K562 (cell line): ENCODE results near the gene NSMF. TPM values are rescaled to one million over a fixed set of nuclear protein-coding genes. Genes with fewer than 3 reads are reported as not detected.

Experiments used
- BMI1 ChIP-seq: fragments of 150-350 bp; IDR thresholded peaks from 2 replicates; pipeline ENCODE4 v1.6.1; 2014; ENCODE audit warnings: low read length
- DMBX1 ChIP-seq: fragments of 250-450 bp; sonication (Bioruptor Pico); IDR thresholded peaks from 2 replicates; pipeline ENCODE4 v1.8.0; 2022; ENCODE audit warnings: inconsistent platforms, mild to moderate bottlenecking, moderate library complexity, borderline replicate concordance
- DNMT1 ChIP-seq: fragments of 450-650 bp; IDR thresholded peaks from 2 replicates; pipeline ENCODE4 v1.6.1; 2016; ENCODE audit warnings: antibody characterized with exemption, mild to moderate bottlenecking
- FUS ChIP-seq: fragments of 200-400 bp; formaldehyde crosslinking; optimal IDR thresholded peaks from 2 replicates; pipeline ENCODE3; 2017; ENCODE audit warnings: low read depth, low read length
- GABPA ChIP-seq: fragments of 200-800 bp; sonication (Bioruptor generic); conservative IDR thresholded peaks from 2 replicates; pipeline ENCODE4 v1.6.1; 2016; ENCODE audit warnings: low read depth, missing genetic modification characterization, missing compliant biosample characterization
- JUND ChIP-seq, 2 experiments: IDR thresholded peaks; 2 replicates in 1 of 2; 3 replicates in 1 of 2; pipeline ENCODE4 v1.6.1; 2011; ENCODE audit warnings: borderline replicate concordance in 2 of 2, low read depth in 2 of 2, low read length in 2 of 2, improper control_type of control experiment in 1 of 2, missing biosample characterization in 1 of 2, missing genetic modification characterization in 1 of 2, missing genetic modification reagents in 1 of 2
- KDM4B ChIP-seq, 2 experiments: fragments of 450-650 bp in 1 of 2; sonication (generic) in 1 of 2; IDR thresholded peaks; 2 replicates each; pipeline ENCODE4 v1.6.1; 2016 to 2017; ENCODE audit warnings: borderline replicate concordance in 2 of 2, antibody characterized with exemption in 1 of 2, low read depth in 1 of 2, mild to moderate bottlenecking in 1 of 2
- MEIS2 ChIP-seq: fragments of 450-650 bp; IDR thresholded peaks from 2 replicates; pipeline ENCODE4 v1.6.1; 2014; ENCODE audit warnings: mild to moderate bottlenecking; ENCODE audit not compliant: partially characterized antibody
- NR3C1 ChIP-seq: sonication (generic); formaldehyde crosslinking; IDR thresholded peaks from 2 replicates; pipeline ENCODE4 v1.8.1; 2022; ENCODE audit warnings: missing genetic modification reagents
- NRF1 ChIP-seq, 2 experiments: fragments of 450-650 bp; IDR thresholded peaks in 1 of 2; conservative IDR thresholded peaks in 1 of 2; 2 replicates each; pipeline ENCODE4 v1.6.1; 2014; ENCODE audit warnings: mild to moderate bottlenecking in 2 of 2
- PHF8 ChIP-seq: fragments of 200-600 bp; sonication (generic); IDR thresholded peaks from 2 replicates; pipeline ENCODE4 v1.6.1; 2012; ENCODE audit warnings: mixed run types, mild to moderate bottlenecking, inconsistent platforms, low read length, moderate library complexity, borderline replicate concordance
- PML ChIP-seq: IDR thresholded peaks from 2 replicates; pipeline ENCODE4 v1.6.1; 2012; ENCODE audit warnings: low read length, inconsistent platforms
- RAD51 ChIP-seq: fragments of 450-650 bp; IDR thresholded peaks from 2 replicates; pipeline ENCODE4 v1.7.1; 2016; ENCODE audit warnings: low read depth, mild to moderate bottlenecking, borderline replicate concordance
- RNF2 ChIP-seq: sonication (generic); IDR thresholded peaks from 2 replicates; pipeline ENCODE4 v1.6.1; 2016
- RUNX1 ChIP-seq: sonication (generic); IDR thresholded peaks from 2 replicates; pipeline ENCODE4 v1.6.1; 2016; ENCODE audit warnings: antibody characterized with exemption, low read depth
- TAF1 ChIP-seq: IDR thresholded peaks from 2 replicates; pipeline ENCODE4 v1.6.1; 2011; ENCODE audit warnings: mild to moderate bottlenecking, low read length, moderate library complexity; ENCODE audit not compliant: insufficient read depth, control insufficient read depth, severe bottlenecking; ENCODE audit errors: extremely low read depth
- TARDBP ChIP-seq: fragments of 450-650 bp; IDR thresholded peaks from 2 replicates; pipeline ENCODE4 v1.6.1; 2016
- TBL1XR1 ChIP-seq, 2 experiments: IDR thresholded peaks; 2 replicates each; pipeline ENCODE4 v1.6.1; 2012; ENCODE audit warnings: improper control_type of control experiment in 2 of 2, low read length in 2 of 2, mild to moderate bottlenecking in 1 of 2
- U2AF1 ChIP-seq: fragments of 200-400 bp; formaldehyde crosslinking; optimal IDR thresholded peaks from 2 replicates; pipeline ENCODE3; 2017; ENCODE audit warnings: mild to moderate bottlenecking, low read depth, low read length, moderate library complexity
- ZBED1 ChIP-seq: IDR thresholded peaks from 2 replicates; pipeline ENCODE4 v1.6.1; 2014
- ZFPM2 ChIP-seq: fragments of 250-450 bp; sonication (Bioruptor Pico); IDR thresholded peaks from 2 replicates; pipeline ENCODE4 v1.5.1; 2022; ENCODE audit warnings: mild to moderate bottlenecking
- ZFX ChIP-seq: sonication (generic); formaldehyde crosslinking; IDR thresholded peaks from 2 replicates; pipeline ENCODE4 v1.8.0; 2022; ENCODE audit warnings: mild to moderate bottlenecking, missing genetic modification reagents, moderate library complexity
- ZNF217 ChIP-seq: sonication (generic); formaldehyde crosslinking; IDR thresholded peaks from 2 replicates; pipeline ENCODE4 v1.8.0; 2022; ENCODE audit warnings: mild to moderate bottlenecking, missing genetic modification reagents
- ZNF512 ChIP-seq: IDR thresholded peaks from 2 replicates; pipeline ENCODE4 v1.6.1; 2016; ENCODE audit warnings: missing genetic modification characterization, missing compliant biosample characterization
- ZNF518B ChIP-seq: fragments of 250-450 bp; sonication (Bioruptor Pico); IDR thresholded peaks from 2 replicates; pipeline ENCODE4 v1.5.0; 2021; ENCODE audit warnings: mild to moderate bottlenecking, moderate library complexity
- ZNF583 ChIP-seq: fragments of 250-450 bp; sonication (Bioruptor Pico); IDR thresholded peaks from 2 replicates; pipeline ENCODE4 v1.4.0; 2020
- ZNF586 ChIP-seq: fragments of 450-650 bp; formaldehyde crosslinking; conservative IDR thresholded peaks from 2 replicates; pipeline ENCODE4 v1.4.0; 2020; ENCODE audit warnings: mild to moderate bottlenecking, moderate library complexity
- polyA plus RNA-seq, 8 experiments: library from polyadenylated mRNA; depleted of rRNA in 4 of 8; stranded (reverse) in 5 of 8; unstranded in 3 of 8; fragments of >200 nt; fragmentation: Nextera tagmentation in 2 of 8; fragmentation: Illumina TruSeq in 1 of 8; extraction: Ambion mirVana in 2 of 8; extraction: Trizol in 1 of 8; gene quantifications; 2 replicates each; pipeline versions ENCODE4 v1.2.1 to v1.2.3, GENCODE V29; 2011 to 2014; ENCODE audit warnings: inconsistent platforms in 1 of 8, missing spikeins in 1 of 8
- total RNA-seq, 7 experiments: library from RNA; depleted of rRNA in 6 of 7; stranded (reverse); fragments of >200 nt in 6 of 7; fragmentation: Illumina TruSeq in 2 of 7; extraction: Trizol in 2 of 7; gene quantifications; 2 replicates each; pipeline versions ENCODE4 v1.2.1 to v1.2.3, GENCODE V29; 2011 to 2021; ENCODE audit warnings: low replicate concordance in 1 of 7

NSMF gene
- total and polyA plus RNA-seq, 9 of the 15 experiments (the other 6 are each of a cell fraction or from before 2014, with no cell fraction given) = 0.20 to 82.7 (median 29.3) TPM

- TF ChIP-seq RNF2 (no peak), BMI1 (no peak), NR3C1 (CRISPR knock-in tag) (no peak), NRF1 (conservative IDR thresholded peaks at IDR 0.05 in 1 of 2, IDR thresholded peaks at IDR 0.05 in 1 of 2) (peak; percentile 30 to 52; a peak in 3 of 4 replicates), PML (no peak), ZFPM2 (CRISPR knock-in tag) (no peak), ZNF512 (tag) (no peak), JUND (IDR thresholded peaks at IDR 0.05; ENCODE audit: borderline replicate concordance, low read depth, low read length) (0 out of 2 replicates have a peak, but pooled peaks have one; percentile 20), JUND (tag; IDR thresholded peaks at IDR 0.05; ENCODE audit: borderline replicate concordance, low read depth, low read length) (no peak; the same call in 2 of the 3 replicates), TBL1XR1 (IDR thresholded peaks at IDR 0.05; ENCODE audit: low read length in 2 of 2) (no peak), KDM4B (IDR thresholded peaks at IDR 0.05; ENCODE audit: borderline replicate concordance in 2 of 2, low read depth in 1 of 2) (no peak), GABPA (tag) (peak; percentile 50), ZNF518B (CRISPR knock-in tag) (no peak), TARDBP (no peak), TAF1 (peak; percentile 39), PHF8 (peak; percentile 56; the same call in 1 of the 2 replicates), DMBX1 (CRISPR knock-in tag) (no peak), RUNX1 (no peak), ZNF586 (no peak), RAD51 (no peak), ZNF217 (CRISPR knock-in tag) (no peak), DNMT1 (no peak), ZBED1 (no peak), U2AF1 (no peak), MEIS2 (peak; percentile 54), FUS (no peak), ZNF583 (CRISPR knock-in tag) (no peak), ZFX (peak; percentile 52; the same call in 1 of the 2 replicates)
These were observed 35.0 kb upstream of the NSMF start (continued) for GRCh38 chr9:137494104-137494544.
